ENCODE measurements around the gene IPPK.
"Not testable (repeated sequence)": the region's sequence is repeated elsewhere in the genome, so short reads cannot be mapped to it uniquely, and the experiment has no call there.

Gene IPPK

DNA sequence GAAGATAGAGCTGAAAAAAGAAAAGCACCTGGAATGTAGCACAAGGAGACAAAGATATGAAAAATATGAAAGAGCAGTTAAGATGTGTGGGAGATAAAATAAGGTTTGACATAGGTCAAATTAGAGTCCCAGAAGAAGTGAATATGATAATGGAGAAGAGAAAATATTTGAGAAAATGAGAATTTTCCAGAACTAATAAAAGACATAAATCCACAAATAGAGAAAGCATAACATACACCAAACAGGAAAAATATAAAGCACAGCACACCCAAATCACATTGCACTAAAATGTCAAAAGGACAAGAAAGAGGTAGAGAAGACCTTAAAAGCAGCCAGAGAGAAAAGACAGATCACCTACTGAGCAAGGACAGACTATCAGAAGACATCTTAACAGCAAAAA, 43.4 kb downstream of the IPPK start:
- Histone ChIP-seq H3K4me3 (ENCODE audit: low read depth, low read length) (no peak overlapping the region), H3K4me1 (ENCODE audit: control insufficient read depth, insufficient read depth, low read length) (no peaks in the 10 kb centered on the region), H3K36me3 (ENCODE audit: control insufficient read depth in 2 of 2, insufficient read depth in 1 of 2, low read length in 2 of 2) (peaks cover 10 to 47% of the 10 kb centered on the region in 2 experiments), H3K9me3 (ENCODE audit: control insufficient read depth, insufficient read depth, low read depth, low read length) (no peaks in the 10 kb centered on the region), H3K27ac (ENCODE audit: extremely low read depth, low read depth, low read length) (no peak overlapping the region)
- ChIA-PET POLR2A (no interaction called here), CTCF (interaction anchor here (0.6 to 0.7 kb wide), 2 partner anchors 25 to 290 kb away, joined by 3 to 5 read pairs; no protein-coding TSS in a partner anchor)
- peak; percentile 93 for TF ChIP-seq ZNF558 (tag by site-specific recombination; IDR thresholded peaks at IDR 0.05)
- TF ChIP-seq, protein P1, sequence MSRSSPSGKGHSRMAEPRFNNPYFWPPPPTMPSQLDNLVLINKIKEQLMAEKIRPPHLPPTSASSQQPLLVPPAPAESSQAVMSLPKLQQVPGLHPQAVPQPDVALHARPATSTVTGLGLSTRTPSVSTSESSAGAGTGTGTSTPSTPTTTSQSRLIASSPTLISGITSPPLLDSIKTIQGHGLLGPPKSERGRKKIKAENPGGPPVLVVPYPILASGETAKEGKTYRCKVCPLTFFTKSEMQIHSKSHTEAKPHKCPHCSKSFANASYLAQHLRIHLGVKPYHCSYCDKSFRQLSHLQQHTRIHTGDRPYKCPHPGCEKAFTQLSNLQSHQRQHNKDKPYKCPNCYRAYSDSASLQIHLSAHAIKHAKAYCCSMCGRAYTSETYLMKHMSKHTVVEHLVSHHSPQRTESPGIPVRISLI (tag by site-specific recombination; IDR thresholded peaks at IDR 0.05) = no peak
- no peak for TF ChIP-seq ZNF266 (tag by site-specific recombination; IDR thresholded peaks at IDR 0.05; ENCODE audit: low read depth)
- no peak for TF ChIP-seq ZNF24 (tag by site-specific recombination; IDR thresholded peaks at IDR 0.05)

DNA sequence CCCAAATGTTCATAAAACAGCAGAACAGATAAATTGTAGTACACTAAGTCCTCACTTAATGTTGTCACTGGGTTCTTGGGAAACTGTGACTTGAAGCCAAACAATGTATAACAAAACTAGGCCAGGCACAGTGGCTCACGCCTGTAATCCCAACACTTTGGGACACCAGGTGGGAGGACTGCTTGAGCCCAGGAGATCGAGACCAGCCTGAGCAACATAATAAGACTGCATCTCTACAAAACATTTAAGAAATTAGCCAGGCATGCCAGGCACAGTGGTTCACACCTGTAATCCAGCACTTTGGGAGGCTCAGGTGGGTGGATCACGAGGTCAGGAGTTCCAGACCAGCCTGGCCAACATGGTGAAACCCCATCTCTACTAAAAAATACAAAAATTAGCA, 46.0 kb downstream of the IPPK start:
- POLR2A ChIA-PET; H3K27ac ChIP-seq (ENCODE audit: extremely low read depth, low read depth, low read length); H3K9me3 ChIP-seq (ENCODE audit: control insufficient read depth, insufficient read depth, low read depth, low read length); H3K4me1 ChIP-seq (ENCODE audit: control insufficient read depth, insufficient read depth, low read length); H3K4me3 ChIP-seq (ENCODE audit: low read depth, low read length): not testable (repeated sequence)
- peaks cover 8 to 59% of the 10 kb centered on the region in 2 experiments for H3K36me3 ChIP-seq (ENCODE audit: control insufficient read depth in 2 of 2, insufficient read depth in 1 of 2, low read length in 2 of 2)
- CTCF ChIA-PET = interaction anchor here (0.7 kb wide), 2 partner anchors 11 to 281 kb away, joined by 3 to 4 read pairs; no protein-coding TSS in a partner anchor

DNA sequence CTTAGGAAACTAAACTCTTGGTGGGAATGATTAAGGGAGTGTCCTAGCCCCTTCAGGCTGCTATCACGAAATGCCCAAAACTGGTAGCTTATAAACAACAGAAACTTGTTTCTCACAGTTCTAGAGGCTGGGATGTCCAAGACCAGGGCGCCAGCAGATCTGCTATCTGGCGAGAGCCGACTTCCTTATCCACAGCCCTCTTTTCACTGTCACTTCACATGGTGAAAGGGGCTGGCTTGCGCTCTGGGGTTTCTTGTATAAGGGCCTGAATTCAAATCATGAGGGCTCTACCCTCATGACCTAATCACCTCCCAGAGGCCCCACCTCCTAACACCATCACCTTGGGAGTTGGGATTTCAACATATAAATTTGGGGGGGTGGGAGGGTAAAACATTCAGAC, 49.1 kb downstream of the IPPK start:
- H3K4me1 ChIP-seq (ENCODE audit: control insufficient read depth, insufficient read depth, low read length) = no peaks in the 10 kb centered on the region
- TF ChIP-seq ZNF148 (tag by site-specific recombination; IDR thresholded peaks at IDR 0.05; ENCODE audit: borderline replicate concordance) (no peak), ZNF670 (tag by site-specific recombination; IDR thresholded peaks at IDR 0.05; ENCODE audit: low read depth) (no peak), ZNF510 (tag by site-specific recombination; IDR thresholded peaks at IDR 0.05; ENCODE audit: insufficient replicate concordance) (no peak), HOXC10 (CRISPR knock-in tag; IDR thresholded peaks at IDR 0.05) (no peak), ZNF114 (tag by site-specific recombination; IDR thresholded peaks at IDR 0.05) (no peak), ZNF529 (tag by site-specific recombination; IDR thresholded peaks at IDR 0.05; ENCODE audit: insufficient replicate concordance) (no peak), ZBTB11 (tag by site-specific recombination; conservative IDR thresholded peaks at IDR 0.05; ENCODE audit: low read depth) (no peak), ZBTB1 (tag by site-specific recombination; IDR thresholded peaks at IDR 0.05) (no peak), ZNF366 (tag by site-specific recombination; conservative IDR thresholded peaks at IDR 0.05) (no peak), INSM2 (tag by site-specific recombination; IDR thresholded peaks at IDR 0.05) (no peak), ZNF837 (tag by site-specific recombination; IDR thresholded peaks at IDR 0.05) (no peak), ZNF776 (tag by site-specific recombination; IDR thresholded peaks at IDR 0.05; ENCODE audit: borderline replicate concordance) (no peak)
- H3K36me3 ChIP-seq (ENCODE audit: control insufficient read depth in 2 of 2, insufficient read depth in 1 of 2, low read length in 2 of 2) = peaks cover 4 to 76% of the 10 kb centered on the region in 2 experiments
- H3K9me3 ChIP-seq (ENCODE audit: control insufficient read depth, insufficient read depth, low read depth, low read length) = no peaks in the 10 kb centered on the region
- H3K4me3 ChIP-seq (ENCODE audit: low read depth, low read length) = no peak overlapping the region
- POLR2A ChIA-PET = interaction anchor here (0.6 kb wide), 1 partner anchor 170 kb away, joined by 6 read pairs; no protein-coding TSS in a partner anchor
- H3K27ac ChIP-seq (ENCODE audit: extremely low read depth, low read depth, low read length) = no peak overlapping the region
- CTCF ChIA-PET = interaction anchor here (0.7 to 1.8 kb wide), 3 partner anchors 13 to 482 kb away, joined by 3 to 4 read pairs (median 3); no protein-coding TSS in a partner anchor

Measured in HEK293 (cell line).